ENCODE measurements around the gene ANKS1A.
"Not testable (repeated sequence)": the region's sequence is repeated elsewhere in the genome, so short reads cannot be mapped to it uniquely, and the experiment has no call there.

The ANKS1A gene

DNA sequence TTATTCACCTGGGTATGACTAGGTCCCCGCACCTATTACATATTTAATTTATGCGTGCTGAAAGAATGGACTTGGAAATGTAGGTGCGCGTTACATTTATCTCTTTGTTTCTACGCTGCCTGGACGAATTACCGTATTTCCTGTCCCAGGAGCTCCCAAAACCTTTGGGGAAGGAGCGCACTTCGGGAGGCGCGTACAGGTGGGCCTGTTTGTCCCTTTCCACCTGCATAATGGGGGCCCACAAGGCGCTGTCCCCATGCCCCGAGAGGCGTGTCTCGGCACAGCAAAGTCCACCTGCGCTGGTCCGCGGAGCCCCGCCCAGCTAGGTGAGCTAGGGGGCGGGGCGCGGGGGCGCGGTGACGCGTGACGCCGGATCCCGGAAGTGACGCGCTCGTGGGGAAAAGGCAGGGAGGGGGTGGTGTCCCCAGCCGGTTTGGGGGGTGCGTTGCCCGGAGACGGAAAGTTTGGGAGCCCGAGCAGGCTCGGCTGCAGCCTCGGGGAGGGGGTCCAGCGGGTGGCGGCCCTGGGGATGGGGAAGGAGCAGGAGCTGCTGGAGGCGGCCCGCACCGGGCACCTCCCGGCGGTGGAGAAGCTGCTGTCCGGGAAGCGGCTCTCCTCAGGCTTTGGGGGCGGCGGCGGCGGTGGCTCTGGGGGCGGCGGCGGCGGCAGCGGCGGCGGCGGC, at the start of gene ANKS1A:
Gene ANKS1A, plus strand, starts transcription at position 382 of the 682 bp plus-strand sequence. Its CDS starts 148 bp downstream, at position 530.
- peak; percentile 45 to 91 for DNase-seq

- DNase-seq: no peak
Measured at GRCh38 chr6:34839666-34840352, 49.2 kb upstream of the ANKS1A start.

GRCh38 chr6:34849066-34849465, 40.0 kb upstream of the ANKS1A start:
- not testable (repeated sequence) for DNase-seq

DNA sequence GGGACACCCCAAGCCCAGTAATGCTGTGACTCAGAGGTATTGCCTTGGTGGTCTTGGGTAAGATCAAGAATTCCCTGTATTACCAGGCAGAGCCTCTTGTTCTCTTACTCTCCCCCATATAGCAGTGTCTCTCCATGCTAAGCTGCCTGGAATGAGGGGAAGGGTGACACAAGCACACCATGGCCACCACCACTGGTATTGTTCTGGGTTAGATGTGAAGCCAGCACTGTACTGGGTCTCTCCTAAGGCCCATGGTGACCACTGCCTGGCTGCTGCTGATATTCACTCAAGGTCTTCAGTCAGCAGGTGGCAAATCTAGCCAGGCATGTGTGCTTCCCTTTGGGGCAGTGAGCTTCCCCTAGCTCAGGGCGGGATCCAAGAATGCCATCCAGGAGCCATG, 37.7 kb upstream of the ANKS1A start:
- no peak for DNase-seq

- DNase-seq: no peak
Measured at GRCh38 chr6:34852406-34853085, 36.5 kb upstream of the ANKS1A start.

GRCh38 chr6:34855463-34855862, 33.6 kb upstream of the ANKS1A start:
- DNase-seq: no peak

DNA sequence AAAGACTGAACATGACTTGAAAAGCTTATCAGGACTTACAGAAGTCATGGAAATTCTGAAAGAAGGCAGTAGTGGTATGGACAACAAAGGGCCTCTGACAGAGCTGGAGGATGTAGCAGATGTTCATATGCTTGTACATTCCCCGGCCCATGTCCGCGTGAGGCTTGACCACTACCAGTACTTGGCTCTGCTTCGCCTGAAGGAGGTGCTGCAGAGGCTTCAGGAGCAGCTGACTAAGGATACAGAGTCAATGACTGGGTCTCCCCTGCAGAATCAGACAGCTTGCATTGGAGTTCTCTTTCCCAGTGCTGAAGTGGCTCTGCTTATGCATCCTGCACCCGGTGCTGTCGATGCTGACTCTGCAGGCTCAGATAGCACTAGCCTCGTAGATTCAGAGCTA, 30.4 kb upstream of the ANKS1A start:
- no peak for DNase-seq

GRCh38 chr6:34859951-34860350, 29.1 kb upstream of the ANKS1A start:
- no peak for DNase-seq

DNA sequence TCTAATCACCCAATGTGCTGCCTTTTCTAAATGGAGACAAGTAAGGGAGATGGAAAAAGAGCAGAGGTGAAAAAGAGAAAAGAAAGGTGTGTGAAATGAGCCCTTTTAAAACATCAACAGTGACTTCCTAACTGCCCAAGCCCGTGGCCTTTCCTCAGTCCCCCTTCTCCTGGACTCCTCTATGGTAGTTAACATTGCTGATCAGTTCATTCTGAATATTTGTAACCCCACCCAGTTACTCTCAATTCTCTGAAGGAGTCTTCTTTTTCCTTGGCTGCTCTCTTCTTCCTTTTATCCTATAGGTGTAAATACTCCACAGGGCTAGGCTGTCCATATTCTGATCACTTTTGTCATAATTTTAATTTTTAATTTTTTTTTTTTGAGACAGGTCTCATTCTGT, 28.3 kb upstream of the ANKS1A start:
- DNase-seq: no peak

DNA sequence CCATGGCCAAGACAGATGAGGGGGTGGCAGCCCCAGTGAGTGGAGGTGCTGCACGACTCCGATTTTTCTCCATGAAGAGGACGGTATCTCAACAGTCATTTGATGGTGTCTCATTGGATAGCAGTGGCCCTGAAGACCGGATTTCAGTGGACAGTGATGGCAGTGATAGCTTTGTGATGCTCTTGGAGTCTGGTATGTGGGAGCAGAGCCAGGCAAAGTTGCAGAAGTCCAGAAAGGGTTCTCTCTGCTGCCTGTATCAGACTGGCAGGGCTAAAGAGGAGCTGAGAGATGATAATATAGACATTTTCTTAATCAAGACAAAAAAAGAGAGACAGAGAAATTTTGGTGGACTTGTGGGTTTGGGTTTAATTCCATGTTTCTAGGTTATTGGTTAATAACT, 25.0 kb upstream of the ANKS1A start:
- DNase-seq: no peak

- DNase-seq: no peak
Measured at GRCh38 chr6:34865107-34865506, 23.9 kb upstream of the ANKS1A start.

DNA sequence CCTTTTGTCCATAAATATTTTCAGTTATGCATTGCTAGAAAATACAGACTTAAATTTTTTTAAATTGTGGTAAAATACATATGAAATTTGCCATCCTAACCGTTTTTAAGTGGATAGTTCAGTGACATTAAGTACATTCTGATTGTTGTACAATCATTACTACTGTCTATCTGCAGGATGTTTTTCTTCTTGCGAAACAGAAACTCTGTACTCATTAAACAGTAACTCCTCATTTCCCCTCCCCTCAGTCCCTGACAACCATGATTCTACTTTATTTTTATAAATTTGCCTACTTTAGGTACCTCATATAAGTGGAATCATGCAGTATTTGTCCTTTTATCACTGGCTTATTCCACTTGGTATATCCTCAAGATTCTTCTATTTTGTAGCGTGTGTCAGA, 22.5 kb upstream of the ANKS1A start:
- DNase-seq: no peak

DNA sequence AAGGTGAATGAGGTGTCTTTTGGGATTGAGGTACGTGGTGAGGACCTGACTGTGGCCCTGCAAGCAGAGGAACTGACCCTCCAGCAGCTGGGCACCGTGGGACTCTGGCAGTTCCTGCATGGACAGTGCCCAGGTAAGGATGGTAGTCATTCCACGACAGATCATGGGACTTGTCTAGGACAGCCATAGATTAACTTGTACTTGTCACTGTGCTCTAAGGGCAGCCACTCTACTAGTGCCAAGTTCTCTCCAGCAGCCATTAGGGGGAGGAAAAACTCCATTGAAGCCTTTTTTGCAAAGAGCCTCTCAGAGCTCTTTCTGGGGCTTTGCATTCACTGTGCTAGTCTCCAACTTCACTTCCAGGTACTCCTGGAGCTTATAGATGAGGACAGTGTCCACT, 21.6 kb upstream of the ANKS1A start:
- peak in 1 of 2 experiments; percentile 7 for DNase-seq

- no peak for DNase-seq
Measured at GRCh38 chr6:34871853-34872252, 17.2 kb upstream of the ANKS1A start.

DNA sequence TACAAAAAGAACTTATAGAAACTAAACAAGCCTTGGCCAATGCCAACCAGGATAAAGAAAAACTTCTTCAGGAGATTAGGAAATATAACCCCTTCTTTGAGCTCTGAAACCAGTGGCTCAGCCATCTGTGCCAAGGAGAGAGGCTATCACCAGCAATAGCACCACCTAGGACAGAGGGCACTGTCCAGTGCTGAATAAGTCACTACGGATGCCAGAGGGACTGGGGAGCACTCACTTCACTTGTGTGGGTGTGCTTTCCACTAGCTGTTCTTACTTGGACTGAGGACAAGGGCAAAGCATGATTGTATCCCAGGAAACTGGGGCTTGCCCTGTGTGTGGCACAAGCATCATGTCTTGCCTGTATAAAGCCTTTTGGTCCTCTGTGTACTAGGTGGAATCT, 16.7 kb upstream of the ANKS1A start:
- no peak for DNase-seq

DNA sequence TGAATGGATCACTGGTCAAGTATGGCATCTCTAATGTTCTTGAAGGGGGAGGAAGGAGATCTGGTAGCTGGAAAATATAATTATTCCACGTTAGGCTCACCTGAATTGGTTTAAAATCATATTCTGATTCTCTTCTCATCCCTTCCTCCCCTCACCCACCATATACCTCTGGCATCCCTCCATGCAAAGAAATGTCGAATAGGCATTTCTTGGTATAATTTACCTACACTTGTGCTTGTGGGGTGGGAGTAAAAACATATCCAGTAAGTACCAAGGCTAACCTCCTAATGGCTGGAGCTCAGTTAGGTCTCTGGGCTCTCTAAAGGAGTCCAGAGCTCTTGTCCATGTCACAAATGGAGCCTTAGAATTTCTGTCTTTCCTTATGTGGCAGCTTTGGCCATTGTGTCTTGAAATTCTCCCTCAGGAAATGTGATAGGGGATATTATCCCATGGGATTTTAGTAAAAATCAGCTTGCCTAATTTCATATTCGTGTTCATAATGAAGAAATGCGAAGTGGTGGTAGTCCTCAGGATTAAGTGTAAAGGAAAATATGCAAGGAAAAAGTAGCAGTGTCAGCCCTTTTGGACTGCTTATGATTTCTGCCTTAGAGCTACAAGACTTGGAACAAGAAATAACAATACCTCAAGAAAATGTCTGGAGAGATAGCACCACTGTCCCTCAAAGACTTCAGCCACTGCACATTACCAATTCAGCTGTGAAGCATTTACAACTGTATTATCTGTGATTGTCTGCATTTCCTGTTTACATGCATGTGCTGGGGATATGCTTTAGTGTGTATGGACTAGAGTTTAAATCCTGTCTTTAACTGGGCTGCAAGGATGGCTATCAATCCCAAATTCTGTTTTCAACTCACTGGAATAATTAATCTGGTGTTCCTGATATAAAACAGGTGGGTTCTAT, 13.5 kb upstream of the ANKS1A start:
- DNase-seq: no peak

GRCh38 chr6:34876472-34876871, 12.6 kb upstream of the ANKS1A start:
- no peak for DNase-seq

DNA sequence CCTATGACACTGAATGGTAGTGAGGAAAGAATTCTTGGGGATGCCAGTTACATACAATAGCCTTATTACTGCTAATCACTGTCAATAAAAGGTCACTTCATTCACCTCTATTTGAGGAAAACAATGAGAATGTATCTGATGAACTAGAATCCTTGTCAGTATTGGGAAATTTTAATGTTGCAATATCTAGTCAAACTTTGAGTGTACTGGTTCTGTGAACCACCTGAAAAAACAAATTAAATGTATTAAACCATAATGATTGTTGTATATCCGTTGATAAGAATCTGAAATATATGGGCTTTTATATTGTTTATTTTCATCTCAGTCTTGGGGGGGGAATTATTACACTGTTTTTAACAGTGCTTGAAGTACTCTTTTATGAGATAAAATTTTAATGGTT, 11.8 kb upstream of the ANKS1A start:
- no peak for DNase-seq

DNA sequence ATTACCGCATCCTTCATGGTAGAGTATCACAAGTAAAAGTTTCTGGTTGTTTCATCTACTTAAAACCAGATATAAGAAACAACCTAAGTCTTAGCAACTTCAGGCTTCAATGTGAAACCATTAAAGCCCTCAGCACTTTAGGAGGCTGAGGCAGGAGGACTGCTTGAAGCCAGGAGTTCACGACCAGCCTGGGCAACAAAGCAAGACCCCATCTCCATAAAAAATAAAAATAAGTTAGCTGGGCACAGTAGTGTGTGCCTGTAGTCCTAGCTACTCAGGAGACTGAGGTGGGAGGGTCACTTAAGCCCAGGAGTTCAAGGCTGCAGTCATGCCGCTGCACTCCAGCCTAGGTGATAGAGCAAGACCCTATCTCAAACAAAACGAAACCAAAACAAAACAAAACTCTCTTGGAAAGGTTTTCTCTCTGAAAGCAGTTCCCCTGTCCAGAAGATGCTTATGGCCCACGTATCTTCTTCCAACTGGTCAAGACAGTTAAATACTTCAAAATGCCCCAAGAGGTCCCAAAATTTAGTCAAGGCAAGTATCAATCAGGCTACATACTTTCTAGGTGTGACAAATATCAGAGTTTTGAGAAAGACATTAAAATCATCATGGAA, 11.1 kb upstream of the ANKS1A start:
- no peak for DNase-seq

DNA sequence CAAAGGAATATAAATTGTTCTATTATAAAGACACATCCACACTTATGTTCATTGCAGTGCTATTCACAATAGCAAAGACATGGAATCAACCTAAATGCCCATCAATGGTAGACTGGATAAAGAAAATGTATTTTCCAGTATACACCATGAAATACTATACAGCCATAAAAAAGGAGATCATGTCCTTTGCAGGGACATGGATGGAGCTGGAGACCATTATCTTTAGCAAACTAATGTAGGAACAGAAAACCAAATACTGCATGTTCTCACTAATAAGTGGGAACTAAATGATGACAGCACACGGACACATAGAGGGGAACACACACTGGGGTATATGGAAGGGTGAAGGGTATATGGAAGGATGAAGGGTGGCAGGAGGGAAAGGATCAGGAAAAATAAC, 5.0 kb upstream of the ANKS1A start:
- DNase-seq: not testable (repeated sequence)

- no peak for DNase-seq
Measured at GRCh38 chr6:34884996-34885395, 4.1 kb upstream of the ANKS1A start.

DNA sequence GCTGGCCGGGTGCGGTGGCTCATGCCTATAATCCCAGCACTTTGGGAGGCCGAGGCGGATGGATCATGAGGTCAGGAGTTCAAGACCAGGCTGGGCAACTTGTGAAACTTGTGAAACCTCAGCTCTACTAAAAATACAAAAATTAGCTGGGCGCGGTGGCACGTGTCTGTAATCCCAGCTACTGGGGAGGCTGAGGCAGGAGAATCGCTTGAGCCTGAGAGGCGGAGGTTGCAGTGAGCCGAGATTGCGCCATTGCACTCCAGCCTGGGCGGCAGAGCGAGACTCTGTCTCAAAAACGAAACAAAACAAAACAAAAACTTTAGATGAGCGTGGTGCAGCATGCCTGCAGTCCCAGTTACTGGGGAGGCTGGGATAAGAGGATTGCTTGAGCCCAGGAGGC, 3.2 kb upstream of the ANKS1A start:
- not testable (repeated sequence) for DNase-seq

Measured in NCI-H526 (cell line).